PC-3 (cell line): Measurements from ENCODE around the gene DNAL1. TPM values are rescaled to one million over a fixed set of nuclear protein-coding genes. Genes with fewer than 3 reads are reported as not detected.
A peak's percentile ranks its signal among the peaks of the same experiment; 100 is the strongest.

Experiments used
- ATAC-seq: fragments of 200-7000 bp; cut with Tn5 transposase; 2 replicates; pipeline ENCODE4 v1.9.1; 2020; ENCODE audit warnings: mild to moderate bottlenecking, moderate library complexity
- BruUV-seq: library from RNA; stranded (reverse); fragments of 400-500 nt; replicated peaks from 2 replicates; lab custom pipeline; 2021; lab: Mats Ljungman, UMichigan
- CTCF ChIA-PET: fragments of 300-600 bp; sonication (Branson Sonifier 250); formaldehyde crosslinking; loops from one replicate; lab custom pipeline; 2022; ENCODE audit warnings: antibody characterized with exemption; lab: Charles Lee
- POLR2A ChIA-PET: fragments of 300-600 bp; sonication (Branson Sonifier 250); formaldehyde crosslinking; loops from one replicate; lab custom pipeline; 2022; ENCODE audit warnings: antibody characterized with exemption; ENCODE audit not compliant: unreplicated experiment; lab: Charles Lee
- DNase-seq: peaks from one replicate; pipeline ENCODE4 v3.0.0-alpha.2; 2015
- H2AFZ ChIP-seq: fragments of 300-600 bp; sonication (generic); 2 replicates; pipeline ENCODE4 v1.6.0; 2016; ENCODE audit warnings: antibody characterized with exemption, low read length
- H3F3A ChIP-seq: fragments of 300-600 bp; sonication (generic); one replicate; pipeline ENCODE4 v1.6.0; 2017; ENCODE audit warnings: antibody characterized with exemption, low read length, control low read depth, mild to moderate bottlenecking; ENCODE audit not compliant: unreplicated experiment
- H3K27ac ChIP-seq: fragments of 300-600 bp; sonication (generic); 2 replicates; pipeline ENCODE4 v1.5.1; 2016; ENCODE audit warnings: mild to moderate bottlenecking, low read length
- H3K27me3 ChIP-seq: fragments of 300-600 bp; sonication (generic); 2 replicates; pipeline ENCODE4 v1.6.1; 2016; ENCODE audit warnings: low read length, mixed read lengths
- H3K36me3 ChIP-seq: fragments of 300-600 bp; sonication (generic); 2 replicates; pipeline ENCODE4 v1.6.1; 2016; ENCODE audit warnings: low read depth, mixed run types, low read length, mixed read lengths
- H3K4me1 ChIP-seq: fragments of 300-600 bp; sonication (generic); 2 replicates; pipeline ENCODE4 v1.5.1; 2016; ENCODE audit warnings: low read length; ENCODE audit not compliant: insufficient read depth
- H3K4me2 ChIP-seq: fragments of 300-600 bp; sonication (generic); 2 replicates; pipeline ENCODE4 v1.6.0; 2016; ENCODE audit warnings: low read length
- H3K4me3 ChIP-seq: fragments of 300-600 bp; sonication (generic); 2 replicates; pipeline ENCODE4 v1.5.1; 2016; ENCODE audit warnings: mild to moderate bottlenecking, low read length, mixed read lengths
- H3K79me2 ChIP-seq: fragments of 300-600 bp; sonication (generic); 2 replicates; pipeline ENCODE4 v1.6.1; 2017; ENCODE audit warnings: low read length, mixed read lengths
- H3K9ac ChIP-seq: fragments of 300-600 bp; sonication (generic); 2 replicates; pipeline ENCODE4 v1.6.0; 2016; ENCODE audit warnings: mild to moderate bottlenecking, low read length
- H3K9me2 ChIP-seq: fragments of 300-600 bp; sonication (generic); replicated peaks from 2 replicates; pipeline ENCODE4 v1.6.1; 2016; ENCODE audit warnings: mixed run types, low read length, mixed read lengths
- H3K9me3 ChIP-seq: fragments of 300-600 bp; sonication (generic); 2 replicates; pipeline ENCODE4 v1.6.1; 2016; ENCODE audit warnings: low read length, mixed read lengths
- H4K20me1 ChIP-seq: fragments of 300-600 bp; sonication (generic); 2 replicates; pipeline ENCODE4 v1.6.1; 2016; ENCODE audit warnings: low read length, mixed read lengths
- CTCF ChIP-seq: fragments of 300-600 bp; sonication (generic); conservative IDR thresholded peaks from 2 replicates; pipeline ENCODE4 v1.5.1; 2017; ENCODE audit warnings: antibody characterized with exemption, low read depth, mild to moderate bottlenecking, low read length
- EZH2 ChIP-seq: fragments of 300-600 bp; sonication (generic); IDR thresholded peaks from one replicate; pipeline ENCODE4 v1.6.1; 2017; ENCODE audit warnings: antibody characterized with exemption, mild to moderate bottlenecking, low read length; ENCODE audit not compliant: unreplicated experiment
- EZH2phosphoT487 ChIP-seq: fragments of 300-600 bp; sonication (generic); IDR thresholded peaks from 2 replicates; pipeline ENCODE4 v1.6.1; 2018; ENCODE audit warnings: mild to moderate bottlenecking, antibody characterized with exemption, low read length, borderline replicate concordance
- intact Hi-C: fragments of 100-400 bp; cut with micrococcal nuclease; formaldehyde crosslinking; loops from 2 replicates; pipeline ENCODE4 v1.9.0; 2023
- total RNA-seq: library from RNA; depleted of rRNA; stranded (reverse); fragments of >200 nt; gene quantifications from 2 replicates; pipeline ENCODE4 v1.2.3, GENCODE V29; 2014

Gene DNAL1
- total RNA-seq, 1 experiment from 2014 or later, result 2.6 TPM

GRCh38 chr14:73740618-73741326 is 96.0 kb downstream of the DNAL1 start:
- Histone ChIP-seq H3F3A (peaks cover 4% of the 10 kb centered on the region), H3K27me3 (no peaks in the 10 kb centered on the region), H3K4me1 (peaks cover 62% of the 10 kb centered on the region), H3K9me3 (no peaks in the 10 kb centered on the region), H3K9ac (peak overlapping the region; percentile 72), H3K4me3 (peak overlapping the region; percentile 59), H2AFZ (0 out of 2 replicates have a peak overlapping the region, but pooled peaks have one; percentile 2), H3K9me2 (no peaks in the 10 kb centered on the region), H4K20me1 (peaks cover 22% of the 10 kb centered on the region; the same call in 1 of the 2 replicates), H3K79me2 (peaks cover 86% of the 10 kb centered on the region), H3K36me3 (peaks cover 17% of the 10 kb centered on the region; the same call in 1 of the 2 replicates), H3K4me2 (peak overlapping the region; percentile 86), H3K27ac (peak overlapping the region; percentile 92)
- peak; percentile 53 for ATAC-seq
- no TSS peak for BruUV-seq
- peak; percentile 91 for DNase-seq
- TF ChIP-seq EZH2, result no peak
- TF ChIP-seq EZH2phosphoT487, result no peak
- ChIA-PET CTCF (interaction anchor here (0.5 to 1.3 kb wide), 6 partner anchors 10 to 518 kb away, joined by 3 to 8 read pairs (median 4); a partner anchor contains a TSS), POLR2A (interaction anchor here (0.5 to 0.9 kb wide), 4 partner anchors 9 to 103 kb away, joined by 3 to 7 read pairs (median 4); no protein-coding TSS in a partner anchor)
- intact Hi-C loops, result loop anchor here (1.0 kb wide), 1 partner anchor 18 kb away; no protein-coding TSS in a partner anchor

GRCh38 chr14:73741386-73741875 is 96.6 kb downstream of the DNAL1 start:
- Histone ChIP-seq H3F3A (peaks cover 4% of the 10 kb centered on the region), H2AFZ (0 out of 2 replicates have a peak overlapping the region, but pooled peaks have one; percentile 2), H3K4me3 (peak overlapping the region; percentile 59), H3K9me3 (no peaks in the 10 kb centered on the region), H3K4me2 (peak overlapping the region; percentile 86), H3K4me1 (peaks cover 68% of the 10 kb centered on the region), H4K20me1 (peaks cover 28% of the 10 kb centered on the region; the same call in 1 of the 2 replicates), H3K9ac (peak overlapping the region; percentile 72), H3K9me2 (no peaks in the 10 kb centered on the region), H3K27me3 (no peaks in the 10 kb centered on the region), H3K36me3 (peaks cover 16% of the 10 kb centered on the region; the same call in 1 of the 2 replicates), H3K79me2 (peaks cover 93% of the 10 kb centered on the region), H3K27ac (peak overlapping the region; percentile 92)
- ATAC-seq (peak; percentile 77), DNase-seq (peak; percentile 80)
- CTCF ChIA-PET, result interaction anchor here (0.5 to 1.3 kb wide), 6 partner anchors 10 to 517 kb away, joined by 3 to 8 read pairs (median 4); a partner anchor contains a TSS
- POLR2A ChIA-PET, result interaction anchor here (0.5 to 0.9 kb wide), 4 partner anchors 9 to 103 kb away, joined by 3 to 7 read pairs (median 4); no protein-coding TSS in a partner anchor
- no peak for TF ChIP-seq EZH2phosphoT487
- no peak for TF ChIP-seq EZH2
- TF ChIP-seq CTCF, result no peak
- intact Hi-C loops, result loop anchor here (1.0 kb wide), 1 partner anchor 17 kb away; no protein-coding TSS in a partner anchor
- no TSS peak for BruUV-seq

GRCh38 chr14:73741876-73742519 is 97.2 kb downstream of the DNAL1 start:
- Histone ChIP-seq H3K9me3 (no peaks in the 10 kb centered on the region), H3K36me3 (peaks cover 11% of the 10 kb centered on the region; the same call in 1 of the 2 replicates), H3K4me2 (peak overlapping the region; percentile 86), H3F3A (peaks cover 4% of the 10 kb centered on the region), H3K79me2 (peaks cover 95% of the 10 kb centered on the region), H2AFZ (no peak overlapping the region), H3K4me3 (peak overlapping the region; percentile 59), H3K9ac (peak overlapping the region; percentile 72), H3K27me3 (no peaks in the 10 kb centered on the region), H3K4me1 (peaks cover 74% of the 10 kb centered on the region), H4K20me1 (peaks cover 33% of the 10 kb centered on the region), H3K9me2 (no peaks in the 10 kb centered on the region), H3K27ac (peak overlapping the region; percentile 92)
- ATAC-seq (no peak), DNase-seq (no peak)
- no TSS peak for BruUV-seq
- ChIA-PET CTCF (interaction anchor here (0.6 to 1.0 kb wide), 2 partner anchors 11 to 16 kb away, joined by 3 to 6 read pairs; no protein-coding TSS in a partner anchor), POLR2A (interaction anchor here (0.6 to 0.7 kb wide), 2 partner anchors 8 to 81 kb away, joined by 3 to 4 read pairs; no protein-coding TSS in a partner anchor)
- TF ChIP-seq CTCF (no peak), EZH2 (no peak), EZH2phosphoT487 (no peak)
- intact Hi-C loops, result loop anchor here (1.0 kb wide), 1 partner anchor 16 kb away; no protein-coding TSS in a partner anchor
